Liver (tissue), 3 donors: Measurements from ENCODE around the gene DDX11.

Source experiments
- FOXA1 ChIP-seq: IDR thresholded peaks from 2 replicates; pipeline ENCODE4 v1.6.1; 2016; ENCODE audit warnings: antibody characterized with exemption
- GABPA ChIP-seq, 2 donors: IDR thresholded peaks in 1 of 2; conservative IDR thresholded peaks in 1 of 2; 2 replicates each; pipeline ENCODE4 v1.6.1; 2016; ENCODE audit warnings: antibody characterized with exemption in 2 of 2, mild to moderate bottlenecking in 1 of 2, moderate library complexity in 1 of 2
- HNF4G ChIP-seq: IDR thresholded peaks from 2 replicates; pipeline ENCODE4 v1.6.1; 2016; ENCODE audit warnings: antibody characterized with exemption
- JUND ChIP-seq, 2 donors: IDR thresholded peaks; 2 replicates each; pipeline ENCODE4 v1.6.1; 2016; ENCODE audit warnings: antibody characterized with exemption in 2 of 2
- SP1 ChIP-seq: IDR thresholded peaks from 2 replicates; pipeline ENCODE4 v1.6.1; 2018; ENCODE audit warnings: antibody characterized with exemption, mild to moderate bottlenecking
- TAF1 ChIP-seq: conservative IDR thresholded peaks from 2 replicates; pipeline ENCODE4 v1.6.1; 2016; ENCODE audit warnings: antibody characterized with exemption, mild to moderate bottlenecking
- YY1 ChIP-seq: IDR thresholded peaks from 2 replicates; pipeline ENCODE4 v1.6.1; 2016; ENCODE audit warnings: antibody characterized with exemption, mild to moderate bottlenecking
- TF ChIP-seq, protein P1 (sequence below): fragments of 150-350 bp; IDR thresholded peaks from 2 replicates; pipeline ENCODE4 v1.5.1; 2017; ENCODE audit warnings: improper control_type of control experiment, low read depth, low read length; ENCODE audit not compliant: missing input control
- TF ChIP-seq, protein P2 (sequence below): IDR thresholded peaks from 2 replicates; pipeline ENCODE4 v1.6.1; 2016; ENCODE audit warnings: antibody characterized with exemption
- TF ChIP-seq, protein P3 (sequence below): IDR thresholded peaks from 2 replicates; pipeline ENCODE4 v1.6.1; 2016; ENCODE audit warnings: antibody characterized with exemption, mild to moderate bottlenecking
- TF ChIP-seq, protein P4 (sequence below): IDR thresholded peaks from 2 replicates; pipeline ENCODE4 v1.6.1; 2016; ENCODE audit warnings: antibody characterized with exemption
- TF ChIP-seq, protein P5 (sequence below): IDR thresholded peaks from 2 replicates; pipeline ENCODE4 v1.6.1; 2016; ENCODE audit warnings: antibody characterized with exemption
- donor health status: healthy.
- donor health status: healthy.

DNA sequence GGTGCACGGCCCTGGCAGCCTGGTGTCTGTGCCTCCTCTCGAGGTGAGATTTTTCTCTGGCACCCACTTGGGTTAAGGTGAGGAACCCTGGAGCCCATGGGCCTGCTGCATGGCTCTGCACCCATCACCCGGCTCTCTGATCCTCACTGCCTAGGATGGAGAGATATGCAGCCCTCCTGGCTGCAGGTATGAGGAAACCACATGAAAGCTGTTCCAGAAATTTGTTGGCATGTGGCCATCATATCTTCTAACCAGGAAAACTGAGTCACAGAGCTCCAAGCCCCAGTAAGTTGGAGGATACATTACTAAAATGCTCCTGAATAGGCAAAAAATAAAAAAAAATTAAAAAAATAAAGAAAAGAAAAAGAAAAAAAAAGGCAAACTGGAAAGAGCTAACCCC, 39.3 kb upstream of the DDX11 start:
- TF ChIP-seq, protein P1, sequence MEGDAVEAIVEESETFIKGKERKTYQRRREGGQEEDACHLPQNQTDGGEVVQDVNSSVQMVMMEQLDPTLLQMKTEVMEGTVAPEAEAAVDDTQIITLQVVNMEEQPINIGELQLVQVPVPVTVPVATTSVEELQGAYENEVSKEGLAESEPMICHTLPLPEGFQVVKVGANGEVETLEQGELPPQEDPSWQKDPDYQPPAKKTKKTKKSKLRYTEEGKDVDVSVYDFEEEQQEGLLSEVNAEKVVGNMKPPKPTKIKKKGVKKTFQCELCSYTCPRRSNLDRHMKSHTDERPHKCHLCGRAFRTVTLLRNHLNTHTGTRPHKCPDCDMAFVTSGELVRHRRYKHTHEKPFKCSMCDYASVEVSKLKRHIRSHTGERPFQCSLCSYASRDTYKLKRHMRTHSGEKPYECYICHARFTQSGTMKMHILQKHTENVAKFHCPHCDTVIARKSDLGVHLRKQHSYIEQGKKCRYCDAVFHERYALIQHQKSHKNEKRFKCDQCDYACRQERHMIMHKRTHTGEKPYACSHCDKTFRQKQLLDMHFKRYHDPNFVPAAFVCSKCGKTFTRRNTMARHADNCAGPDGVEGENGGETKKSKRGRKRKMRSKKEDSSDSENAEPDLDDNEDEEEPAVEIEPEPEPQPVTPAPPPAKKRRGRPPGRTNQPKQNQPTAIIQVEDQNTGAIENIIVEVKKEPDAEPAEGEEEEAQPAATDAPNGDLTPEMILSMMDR = no peak
- TF ChIP-seq YY1 (no peak), TAF1 (no peak), JUND (IDR thresholded peaks at IDR 0.05) (no peak), GABPA (IDR thresholded peaks at IDR 0.05 in 1 of 2, conservative IDR thresholded peaks at IDR 0.05 in 1 of 2) (no peak), HNF4G (no peak), SP1 (no peak), FOXA1 (no peak)
- TF ChIP-seq, protein P2, sequence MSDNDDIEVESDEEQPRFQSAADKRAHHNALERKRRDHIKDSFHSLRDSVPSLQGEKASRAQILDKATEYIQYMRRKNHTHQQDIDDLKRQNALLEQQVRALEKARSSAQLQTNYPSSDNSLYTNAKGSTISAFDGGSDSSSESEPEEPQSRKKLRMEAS = no peak
- TF ChIP-seq, protein P3, sequence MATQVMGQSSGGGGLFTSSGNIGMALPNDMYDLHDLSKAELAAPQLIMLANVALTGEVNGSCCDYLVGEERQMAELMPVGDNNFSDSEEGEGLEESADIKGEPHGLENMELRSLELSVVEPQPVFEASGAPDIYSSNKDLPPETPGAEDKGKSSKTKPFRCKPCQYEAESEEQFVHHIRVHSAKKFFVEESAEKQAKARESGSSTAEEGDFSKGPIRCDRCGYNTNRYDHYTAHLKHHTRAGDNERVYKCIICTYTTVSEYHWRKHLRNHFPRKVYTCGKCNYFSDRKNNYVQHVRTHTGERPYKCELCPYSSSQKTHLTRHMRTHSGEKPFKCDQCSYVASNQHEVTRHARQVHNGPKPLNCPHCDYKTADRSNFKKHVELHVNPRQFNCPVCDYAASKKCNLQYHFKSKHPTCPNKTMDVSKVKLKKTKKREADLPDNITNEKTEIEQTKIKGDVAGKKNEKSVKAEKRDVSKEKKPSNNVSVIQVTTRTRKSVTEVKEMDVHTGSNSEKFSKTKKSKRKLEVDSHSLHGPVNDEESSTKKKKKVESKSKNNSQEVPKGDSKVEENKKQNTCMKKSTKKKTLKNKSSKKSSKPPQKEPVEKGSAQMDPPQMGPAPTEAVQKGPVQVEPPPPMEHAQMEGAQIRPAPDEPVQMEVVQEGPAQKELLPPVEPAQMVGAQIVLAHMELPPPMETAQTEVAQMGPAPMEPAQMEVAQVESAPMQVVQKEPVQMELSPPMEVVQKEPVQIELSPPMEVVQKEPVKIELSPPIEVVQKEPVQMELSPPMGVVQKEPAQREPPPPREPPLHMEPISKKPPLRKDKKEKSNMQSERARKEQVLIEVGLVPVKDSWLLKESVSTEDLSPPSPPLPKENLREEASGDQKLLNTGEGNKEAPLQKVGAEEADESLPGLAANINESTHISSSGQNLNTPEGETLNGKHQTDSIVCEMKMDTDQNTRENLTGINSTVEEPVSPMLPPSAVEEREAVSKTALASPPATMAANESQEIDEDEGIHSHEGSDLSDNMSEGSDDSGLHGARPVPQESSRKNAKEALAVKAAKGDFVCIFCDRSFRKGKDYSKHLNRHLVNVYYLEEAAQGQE = no peak
- TF ChIP-seq, protein P4, sequence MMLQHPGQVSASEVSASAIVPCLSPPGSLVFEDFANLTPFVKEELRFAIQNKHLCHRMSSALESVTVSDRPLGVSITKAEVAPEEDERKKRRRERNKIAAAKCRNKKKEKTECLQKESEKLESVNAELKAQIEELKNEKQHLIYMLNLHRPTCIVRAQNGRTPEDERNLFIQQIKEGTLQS = no peak
- TF ChIP-seq, protein P5, sequence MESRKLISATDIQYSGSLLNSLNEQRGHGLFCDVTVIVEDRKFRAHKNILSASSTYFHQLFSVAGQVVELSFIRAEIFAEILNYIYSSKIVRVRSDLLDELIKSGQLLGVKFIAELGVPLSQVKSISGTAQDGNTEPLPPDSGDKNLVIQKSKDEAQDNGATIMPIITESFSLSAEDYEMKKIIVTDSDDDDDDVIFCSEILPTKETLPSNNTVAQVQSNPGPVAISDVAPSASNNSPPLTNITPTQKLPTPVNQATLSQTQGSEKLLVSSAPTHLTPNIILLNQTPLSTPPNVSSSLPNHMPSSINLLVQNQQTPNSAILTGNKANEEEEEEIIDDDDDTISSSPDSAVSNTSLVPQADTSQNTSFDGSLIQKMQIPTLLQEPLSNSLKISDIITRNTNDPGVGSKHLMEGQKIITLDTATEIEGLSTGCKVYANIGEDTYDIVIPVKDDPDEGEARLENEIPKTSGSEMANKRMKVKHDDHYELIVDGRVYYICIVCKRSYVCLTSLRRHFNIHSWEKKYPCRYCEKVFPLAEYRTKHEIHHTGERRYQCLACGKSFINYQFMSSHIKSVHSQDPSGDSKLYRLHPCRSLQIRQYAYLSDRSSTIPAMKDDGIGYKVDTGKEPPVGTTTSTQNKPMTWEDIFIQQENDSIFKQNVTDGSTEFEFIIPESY = no peak
